ENCODE results near the gene ITGAX.

DNA sequence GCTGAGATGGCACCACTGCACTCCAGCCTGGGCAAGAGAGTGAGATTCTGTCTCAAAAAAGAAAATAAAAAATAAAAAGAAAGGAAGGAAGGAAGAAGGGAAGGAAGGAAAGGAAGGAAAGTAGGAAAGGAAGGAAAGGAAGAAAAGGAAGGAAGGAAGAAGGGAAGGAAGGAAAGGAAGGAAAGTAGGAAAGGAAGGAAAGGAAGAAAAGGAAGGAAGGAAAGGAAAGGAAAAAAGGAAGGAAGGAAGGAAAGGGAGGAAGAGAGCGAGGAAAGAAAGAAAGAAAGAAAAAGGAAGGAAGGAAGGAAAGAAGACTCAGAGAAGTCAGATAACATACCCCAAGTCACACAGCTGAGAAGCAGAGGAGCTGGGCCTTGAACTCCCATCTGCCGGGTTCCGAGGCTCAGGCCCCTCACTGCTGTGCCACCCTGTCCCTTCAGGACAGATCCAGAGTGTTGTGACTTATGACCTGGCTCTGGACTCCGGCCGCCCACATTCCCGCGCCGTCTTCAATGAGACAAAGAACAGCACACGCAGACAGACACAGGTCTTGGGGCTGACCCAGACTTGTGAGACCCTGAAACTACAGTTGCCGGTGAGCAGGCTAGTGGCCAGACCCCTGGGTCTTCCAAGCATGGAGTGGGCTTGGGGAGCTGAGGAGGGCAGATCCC, 30.9 kb upstream of the ITGAX start:
- TF ChIP-seq, protein P1, sequence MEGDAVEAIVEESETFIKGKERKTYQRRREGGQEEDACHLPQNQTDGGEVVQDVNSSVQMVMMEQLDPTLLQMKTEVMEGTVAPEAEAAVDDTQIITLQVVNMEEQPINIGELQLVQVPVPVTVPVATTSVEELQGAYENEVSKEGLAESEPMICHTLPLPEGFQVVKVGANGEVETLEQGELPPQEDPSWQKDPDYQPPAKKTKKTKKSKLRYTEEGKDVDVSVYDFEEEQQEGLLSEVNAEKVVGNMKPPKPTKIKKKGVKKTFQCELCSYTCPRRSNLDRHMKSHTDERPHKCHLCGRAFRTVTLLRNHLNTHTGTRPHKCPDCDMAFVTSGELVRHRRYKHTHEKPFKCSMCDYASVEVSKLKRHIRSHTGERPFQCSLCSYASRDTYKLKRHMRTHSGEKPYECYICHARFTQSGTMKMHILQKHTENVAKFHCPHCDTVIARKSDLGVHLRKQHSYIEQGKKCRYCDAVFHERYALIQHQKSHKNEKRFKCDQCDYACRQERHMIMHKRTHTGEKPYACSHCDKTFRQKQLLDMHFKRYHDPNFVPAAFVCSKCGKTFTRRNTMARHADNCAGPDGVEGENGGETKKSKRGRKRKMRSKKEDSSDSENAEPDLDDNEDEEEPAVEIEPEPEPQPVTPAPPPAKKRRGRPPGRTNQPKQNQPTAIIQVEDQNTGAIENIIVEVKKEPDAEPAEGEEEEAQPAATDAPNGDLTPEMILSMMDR (IDR thresholded peaks at IDR 0.05), result no peak
- TF ChIP-seq ZFX (IDR thresholded peaks at IDR 0.05; ENCODE audit: borderline replicate concordance), result no peak
